RCC 7860 (cell line): ENCODE data around the gene TMEM182.

ENCODE experiments used
- DNase-seq: peaks from one replicate; pipeline ENCODE4 v3.0.0-alpha.2; 2015; ENCODE audit warnings: low spot score
- FAIRE-seq: peaks from 2 replicates; lab custom pipeline; 2012; peaks lifted over from hg19 to GRCh38; lab: Jason Lieb, UNC

The TMEM182 gene

DNA sequence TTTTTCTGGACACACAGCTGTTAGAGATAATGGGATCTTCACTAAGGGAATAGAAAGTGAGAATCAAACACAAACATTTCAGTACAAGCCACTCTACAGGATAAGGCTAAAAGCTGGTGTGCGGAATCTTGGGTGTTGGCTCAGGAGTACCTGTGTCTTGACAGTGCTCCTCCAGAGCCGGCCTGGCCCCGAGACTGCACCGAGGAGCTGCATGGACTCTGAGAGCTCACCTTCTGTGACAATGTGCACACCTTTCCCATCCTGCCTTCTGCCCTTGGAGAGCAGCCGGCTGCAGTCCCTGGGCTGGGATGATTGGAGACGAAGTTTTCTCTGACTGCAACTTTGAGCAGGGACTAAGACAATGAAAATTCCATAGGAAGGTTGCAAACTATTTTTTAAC lies 89.1 kb downstream of the TMEM182 start:
- DNase-seq (no peak), FAIRE-seq (no peak)

GRCh38 chr2:102852867-102853266 lies 91.0 kb downstream of the TMEM182 start:
- no peak for FAIRE-seq

More at GRCh38 chr2:102852867-102853266, 91.0 kb downstream of the TMEM182 start:
- DNase-seq: no peak
